GM12872 (cell line): ENCODE measurements around the gene MED27.

Source experiments
- TF ChIP-seq, protein P1 (sequence below): IDR thresholded peaks from 3 replicates; pipeline ENCODE4 v1.5.1; 2011; ENCODE audit warnings: low read depth, mild to moderate bottlenecking, low read length, moderate library complexity; ENCODE audit not compliant: insufficient read depth

MED27 gene, protein sequence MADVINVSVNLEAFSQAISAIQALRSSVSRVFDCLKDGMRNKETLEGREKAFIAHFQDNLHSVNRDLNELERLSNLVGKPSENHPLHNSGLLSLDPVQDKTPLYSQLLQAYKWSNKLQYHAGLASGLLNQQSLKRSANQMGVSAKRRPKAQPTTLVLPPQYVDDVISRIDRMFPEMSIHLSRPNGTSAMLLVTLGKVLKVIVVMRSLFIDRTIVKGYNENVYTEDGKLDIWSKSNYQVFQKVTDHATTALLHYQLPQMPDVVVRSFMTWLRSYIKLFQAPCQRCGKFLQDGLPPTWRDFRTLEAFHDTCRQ

DNA sequence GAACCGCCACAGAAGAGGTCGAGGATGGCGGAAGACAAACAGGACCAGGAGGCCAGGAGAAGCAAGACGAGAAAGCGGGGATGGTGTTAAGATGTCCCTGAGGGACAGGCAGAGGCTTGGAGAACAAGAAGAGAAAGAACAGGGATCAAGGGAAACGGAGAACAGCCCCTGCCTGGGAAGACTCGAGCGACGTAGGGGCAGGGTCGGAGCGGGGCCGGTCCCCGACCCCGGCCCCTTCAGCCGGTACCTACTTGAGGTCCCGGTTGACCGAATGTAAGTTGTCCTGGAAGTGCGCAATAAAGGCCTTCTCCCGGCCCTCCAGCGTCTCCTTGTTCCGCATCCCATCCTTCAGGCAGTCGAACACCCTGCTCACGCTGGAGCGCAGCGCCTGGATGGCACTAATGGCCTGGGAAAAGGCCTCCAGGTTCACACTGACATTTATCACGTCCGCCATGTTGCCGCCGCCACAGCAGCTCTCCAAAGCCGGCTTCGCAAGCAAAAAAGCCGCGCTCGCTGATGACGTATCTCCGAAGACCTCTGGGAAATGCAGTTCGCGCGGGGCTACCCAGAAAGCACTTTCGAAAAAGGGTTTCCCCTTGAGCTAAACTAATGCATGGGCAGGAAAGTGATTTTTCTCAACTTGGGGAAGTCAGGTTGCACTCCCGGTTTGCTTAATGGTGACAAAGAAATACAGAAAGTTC lies at the start of gene MED27:
MED27 (minus strand) TSS at position 477 of the 701 bp plus-strand sequence; CDS start at position 454, 23 bp downstream.
- TF ChIP-seq, protein P1, sequence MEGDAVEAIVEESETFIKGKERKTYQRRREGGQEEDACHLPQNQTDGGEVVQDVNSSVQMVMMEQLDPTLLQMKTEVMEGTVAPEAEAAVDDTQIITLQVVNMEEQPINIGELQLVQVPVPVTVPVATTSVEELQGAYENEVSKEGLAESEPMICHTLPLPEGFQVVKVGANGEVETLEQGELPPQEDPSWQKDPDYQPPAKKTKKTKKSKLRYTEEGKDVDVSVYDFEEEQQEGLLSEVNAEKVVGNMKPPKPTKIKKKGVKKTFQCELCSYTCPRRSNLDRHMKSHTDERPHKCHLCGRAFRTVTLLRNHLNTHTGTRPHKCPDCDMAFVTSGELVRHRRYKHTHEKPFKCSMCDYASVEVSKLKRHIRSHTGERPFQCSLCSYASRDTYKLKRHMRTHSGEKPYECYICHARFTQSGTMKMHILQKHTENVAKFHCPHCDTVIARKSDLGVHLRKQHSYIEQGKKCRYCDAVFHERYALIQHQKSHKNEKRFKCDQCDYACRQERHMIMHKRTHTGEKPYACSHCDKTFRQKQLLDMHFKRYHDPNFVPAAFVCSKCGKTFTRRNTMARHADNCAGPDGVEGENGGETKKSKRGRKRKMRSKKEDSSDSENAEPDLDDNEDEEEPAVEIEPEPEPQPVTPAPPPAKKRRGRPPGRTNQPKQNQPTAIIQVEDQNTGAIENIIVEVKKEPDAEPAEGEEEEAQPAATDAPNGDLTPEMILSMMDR = no peak

- TF ChIP-seq, protein P1 = no peak
Observed at GRCh38 chr9:132127888-132128534, 48.3 kb upstream of the MED27 start.

DNA sequence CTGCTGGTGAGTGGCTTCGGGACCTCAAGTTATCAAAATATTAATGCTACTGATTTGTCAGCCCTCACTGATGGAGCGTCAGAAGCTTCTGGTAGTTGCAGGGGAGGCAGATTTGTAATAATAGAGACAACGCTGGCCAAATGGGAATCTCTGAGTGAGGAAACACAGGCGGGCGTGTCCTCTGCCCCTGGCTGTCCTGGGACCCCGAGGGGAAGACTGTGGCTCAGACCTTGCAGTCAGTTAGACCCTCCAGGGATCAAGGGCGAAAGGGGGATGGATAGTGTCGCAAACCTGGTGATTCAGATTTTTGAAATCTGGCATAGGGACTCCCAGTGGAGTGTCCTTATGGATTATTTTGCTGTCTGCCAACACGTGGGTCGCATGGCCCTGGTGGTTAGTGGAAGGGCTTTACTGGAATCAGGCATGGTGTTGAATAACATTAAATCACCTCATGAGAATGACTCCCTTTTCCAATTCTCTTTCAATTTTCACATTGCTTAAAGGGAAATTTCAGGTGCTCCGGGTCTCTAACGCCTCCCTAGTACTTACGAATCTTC lies 47.1 kb upstream of the MED27 start:
- TF ChIP-seq, protein P1 = no peak

GRCh38 chr9:132125944-132126679 lies 46.4 kb upstream of the MED27 start:
- TF ChIP-seq, protein P1 = no peak

- TF ChIP-seq, protein P1 = no peak
Observed at GRCh38 chr9:132125361-132125760, 45.7 kb upstream of the MED27 start.

- TF ChIP-seq, protein P1 = no peak
Observed at GRCh38 chr9:132124800-132125199, 45.1 kb upstream of the MED27 start.
